PC-9 (cell line): ENCODE results near the gene TRIM59.

Experiments
- CTCF ChIP-seq: fragments of 200-600 bp; sonication (generic); conservative IDR thresholded peaks from 2 replicates; pipeline ENCODE4 v1.6.1; 2017; ENCODE audit warnings: mixed run types, antibody characterized with exemption, mild to moderate bottlenecking, moderate library complexity
- EZH2 ChIP-seq: fragments of 200-600 bp; sonication (generic); IDR thresholded peaks from 2 replicates; pipeline ENCODE4 v1.8.0; 2017; ENCODE audit warnings: antibody characterized with exemption, low read depth

GRCh38 chr3:160435095-160435494 lies 14.5 kb downstream of the TRIM59 start:
- no peak for TF ChIP-seq CTCF
- TF ChIP-seq EZH2, result no peak
